Activated CD4-positive, alpha-beta T cell treated with anti-CD3 and anti-CD28 coated beads for 36 hours (primary cell): Measurements from ENCODE around the gene KLF9. TPM values are rescaled to one million over a fixed set of nuclear protein-coding genes. Genes with fewer than 3 reads are reported as not detected.

ENCODE experiments used
- ATAC-seq: fragments of 200-7000 bp; cut with Tn5 transposase; one replicate; pipeline ENCODE4 v1.10.0; 2021; ENCODE audit warnings: mild to moderate bottlenecking, moderate library complexity
- CTCF ChIA-PET: fragments of 350-600 bp; sonication (Branson Sonifier 250); formaldehyde crosslinking; loops from one replicate; lab custom pipeline; 2021; ENCODE audit warnings: antibody characterized with exemption; lab: Charles Lee
- POLR2A ChIA-PET: fragments of 350-600 bp; sonication (Branson Sonifier 250); formaldehyde crosslinking; loops from one replicate; lab custom pipeline; 2021; ENCODE audit warnings: antibody characterized with exemption, inconsistent platforms; lab: Charles Lee
- DNase-seq: peaks from one replicate; pipeline ENCODE4 v3.0.0-alpha.2; 2020
- H3K27ac Mint-ChIP-seq: one replicate; pipeline ENCODE4 v1.8.0; 2021; ENCODE audit warnings: mixed read lengths
- H3K27me3 Mint-ChIP-seq: one replicate; pipeline ENCODE4 v1.8.0; 2021; ENCODE audit warnings: mixed read lengths
- H3K36me3 Mint-ChIP-seq: one replicate; pipeline ENCODE4 v1.8.0; 2021; ENCODE audit warnings: low read depth, mixed read lengths
- H3K4me1 Mint-ChIP-seq: one replicate; pipeline ENCODE4 v1.8.0; 2021; ENCODE audit warnings: mixed read lengths
- H3K4me3 Mint-ChIP-seq: one replicate; pipeline ENCODE4 v1.8.0; 2021; ENCODE audit warnings: mild to moderate bottlenecking, moderate library complexity, mixed read lengths
- H3K9me3 Mint-ChIP-seq: one replicate; pipeline ENCODE4 v1.8.0; 2021; ENCODE audit warnings: low read depth, mixed read lengths
- intact Hi-C, 2 experiments: fragments of 100-400 bp; cut with DNase I in 1 of 2; cut with micrococcal nuclease in 1 of 2; formaldehyde crosslinking; loops; one replicate each; pipeline versions ENCODE4 v1.14.2 to v1.15.1; 2022 to 2024; cut with DNase I, micrococcal nuclease
- total RNA-seq, 2 experiments: library from RNA; stranded (reverse); gene quantifications; one replicate each; pipeline ENCODE4 v1.2.3, GENCODE V29; 2021

KLF9 gene
- total RNA-seq, 2 experiments from 2014 or later: 20.2 to 22.3 TPM

- no peaks in the 10 kb centered on the region for H3K36me3 Mint-ChIP-seq
- POLR2A ChIA-PET: no interaction called here
- no peak for DNase-seq
- no peak overlapping the region for H3K4me3 Mint-ChIP-seq
- no peaks in the 10 kb centered on the region for H3K9me3 Mint-ChIP-seq
- H3K4me1 Mint-ChIP-seq: no peaks in the 10 kb centered on the region
- no peaks in the 10 kb centered on the region for H3K27me3 Mint-ChIP-seq
- no peak for ATAC-seq
- CTCF ChIA-PET: interaction anchor here (0.6 kb wide), 2 partner anchors 20 to 91 kb away, joined by 3 to 4 read pairs; no protein-coding TSS in a partner anchor
- no peak overlapping the region for H3K27ac Mint-ChIP-seq
- intact Hi-C loops: no loop called here
Measured at GRCh38 chr9:70363760-70364159, 50.7 kb downstream of the KLF9 start.

GRCh38 chr9:70362952-70363351 lies 51.5 kb downstream of the KLF9 start:
- Mint-ChIP-seq H3K4me3 (no peak overlapping the region), H3K36me3 (no peaks in the 10 kb centered on the region), H3K4me1 (no peaks in the 10 kb centered on the region), H3K27ac (no peak overlapping the region), H3K9me3 (no peaks in the 10 kb centered on the region), H3K27me3 (no peaks in the 10 kb centered on the region)
- ATAC-seq (no peak), DNase-seq (no peak)
- POLR2A ChIA-PET: no interaction called here
- CTCF ChIA-PET: no interaction called here
- intact Hi-C loops: no loop called here

GRCh38 chr9:70355801-70356200 lies 58.7 kb downstream of the KLF9 start:
- ATAC-seq (no peak), DNase-seq (no peak)
- no peak overlapping the region for H3K4me3 Mint-ChIP-seq
- H3K27me3 Mint-ChIP-seq: no peaks in the 10 kb centered on the region
- H3K4me1 Mint-ChIP-seq: no peaks in the 10 kb centered on the region
- ChIA-PET CTCF (interaction anchor here (0.8 to 1.4 kb wide), 3 partner anchors 20 to 246 kb away, joined by 3 to 5 read pairs (median 3); no protein-coding TSS in a partner anchor), POLR2A (no interaction called here)
- no peaks in the 10 kb centered on the region for H3K9me3 Mint-ChIP-seq
- H3K36me3 Mint-ChIP-seq: peaks cover 9% of the 10 kb centered on the region
- intact Hi-C loops: loop anchor here in 1 of 2 experiments (2.0 to 5.0 kb wide), 2 partner anchors 37 to 132 kb away; no protein-coding TSS in a partner anchor
- H3K27ac Mint-ChIP-seq: no peak overlapping the region

GRCh38 chr9:70352802-70353201 lies 61.7 kb downstream of the KLF9 start:
- H3K27me3 Mint-ChIP-seq: no peaks in the 10 kb centered on the region
- intact Hi-C loops: loop anchor here in 1 of 2 experiments (1.0 kb wide), 1 partner anchor 249 kb away; no protein-coding TSS in a partner anchor
- no peaks in the 10 kb centered on the region for H3K4me1 Mint-ChIP-seq
- ChIA-PET POLR2A (no interaction called here), CTCF (interaction anchor here (0.7 to 1.3 kb wide), 2 partner anchors 16 to 211 kb away, joined by 3 read pairs; no protein-coding TSS in a partner anchor)
- no peak overlapping the region for H3K27ac Mint-ChIP-seq
- DNase-seq: no peak
- H3K4me3 Mint-ChIP-seq: no peak overlapping the region
- H3K9me3 Mint-ChIP-seq: no peaks in the 10 kb centered on the region
- no peak for ATAC-seq
- peaks cover 22% of the 10 kb centered on the region for H3K36me3 Mint-ChIP-seq

- H3K4me1 Mint-ChIP-seq: no peaks in the 10 kb centered on the region
- DNase-seq (no peak), ATAC-seq (no peak)
- no peaks in the 10 kb centered on the region for H3K27me3 Mint-ChIP-seq
- H3K9me3 Mint-ChIP-seq: no peaks in the 10 kb centered on the region
- ChIA-PET CTCF (interaction anchor here (0.7 to 1.3 kb wide), 3 partner anchors 16 to 250 kb away, joined by 3 to 7 read pairs (median 3); no protein-coding TSS in a partner anchor), POLR2A (no interaction called here)
- peaks cover 22% of the 10 kb centered on the region for H3K36me3 Mint-ChIP-seq
- no peak overlapping the region for H3K4me3 Mint-ChIP-seq
- intact Hi-C loops: loop anchor here in 1 of 2 experiments (1.0 kb wide), 1 partner anchor 250 kb away; no protein-coding TSS in a partner anchor
- H3K27ac Mint-ChIP-seq: no peak overlapping the region
Measured at GRCh38 chr9:70352356-70352755, 62.1 kb downstream of the KLF9 start.

GRCh38 chr9:70347046-70347445 lies 67.4 kb downstream of the KLF9 start:
- no peak for DNase-seq
- Mint-ChIP-seq H3K27me3 (no peaks in the 10 kb centered on the region), H3K4me1 (no peaks in the 10 kb centered on the region), H3K4me3 (no peak overlapping the region), H3K27ac (no peak overlapping the region), H3K9me3 (no peaks in the 10 kb centered on the region), H3K36me3 (peaks cover 28% of the 10 kb centered on the region)
- ChIA-PET CTCF (no interaction called here), POLR2A (no interaction called here)
- no peak for ATAC-seq
- intact Hi-C loops: no loop called here

- Mint-ChIP-seq H3K36me3 (peaks cover 23% of the 10 kb centered on the region), H3K27me3 (no peaks in the 10 kb centered on the region), H3K4me1 (no peaks in the 10 kb centered on the region), H3K9me3 (no peaks in the 10 kb centered on the region), H3K4me3 (no peak overlapping the region), H3K27ac (no peak overlapping the region)
- DNase-seq: no peak
- no peak for ATAC-seq
- ChIA-PET POLR2A (no interaction called here), CTCF (interaction anchor here (0.8 to 3.2 kb wide), 20 partner anchors 17 to 799 kb away, joined by 3 to 63 read pairs (median 4); no protein-coding TSS in a partner anchor)
- intact Hi-C loops: loop anchor here (1.0 to 5.0 kb wide), 5 partner anchors 52 to 262 kb away; no protein-coding TSS in a partner anchor
Measured at GRCh38 chr9:70340572-70340971, 73.9 kb downstream of the KLF9 start.

Other genes starting within 250 kb of the KLF9 start
- 10 to 100 TPM; 39.0 to 43.0 TPM for gene SMC5, start 155.7 kb downstream of the KLF9 start, total RNA-seq